Left ventricle myocardium inferior (tissue), 1 donor: ENCODE results near the gene KLF7. TPM values are rescaled to one million over a fixed set of nuclear protein-coding genes. Genes with fewer than 3 reads are reported as not detected.
A peak's percentile ranks its signal among the peaks of the same experiment; 100 is the strongest.

Source experiments
- DNase-seq: peaks from one replicate; pipeline ENCODE4 v3.0.0-alpha.2; 2020
- H3K27ac ChIP-seq: fragments of 200-600 bp; replicated peaks from 2 replicates; pipeline ENCODE4 v1.8.0; 2021
- H3K27me3 ChIP-seq: fragments of 200-600 bp; 2 replicates; pipeline ENCODE4 v1.8.0; 2021; ENCODE audit warnings: low read depth
- H3K36me3 ChIP-seq: fragments of 200-600 bp; 2 replicates; pipeline ENCODE4 v1.8.0; 2021
- H3K4me1 ChIP-seq: fragments of 200-600 bp; 2 replicates; pipeline ENCODE4 v1.8.0; 2021
- H3K4me3 ChIP-seq: fragments of 200-600 bp; 2 replicates; pipeline ENCODE4 v1.8.0; 2021; ENCODE audit warnings: mild to moderate bottlenecking, moderate library complexity
- H3K9me3 ChIP-seq: fragments of 200-600 bp; replicated peaks from 2 replicates; pipeline ENCODE4 v1.8.0; 2021
- CTCF ChIP-seq: fragments of 200-600 bp; IDR thresholded peaks from 2 replicates; pipeline ENCODE4 v1.8.0; 2021; ENCODE audit warnings: antibody characterized with exemption, mild to moderate bottlenecking, borderline replicate concordance
- intact Hi-C: fragments of 100-400 bp; cut with micrococcal nuclease; formaldehyde crosslinking; loops from one replicate; pipeline ENCODE4 v1.11.0; 2022
- long read RNA-seq: library from polyadenylated mRNA; unstranded; transcript quantifications from one replicate; pipeline ENCODE4 v2.0.0, GENCODE V29; 2021
- total RNA-seq: library from RNA; stranded (reverse); fragmentation: NEBNext Ultra II Directional; extraction: Animal tissue kit (Norgen Biotek cat#: 25700); gene quantifications from one replicate; pipeline ENCODE4 v1.2.1, GENCODE V29; 2021
- donor health status: DM: no; HTN: yes; CAD: no; lungs with severe emphysema.

The KLF7 gene
- 24.2 TPM for total RNA-seq
- long read RNA-seq, full-length matches to known transcripts: 6 of 14 reads
- long read RNA-seq, partial matches to known transcripts: 7 of 14 reads
- long read RNA-seq, other reads (novel, unspliced or antisense): 1 of 14 reads

GRCh38 chr2:207165121-207166038 is at the start of gene KLF7:
TSS of gene KLF7 (minus strand) at chr2:207165948. CDS start at chr2:207165568, 380 bp downstream.
- peak; percentile 41 for DNase-seq
- Histone ChIP-seq H3K36me3 (no peaks in the 10 kb centered on the region), H3K9me3 (no peaks in the 10 kb centered on the region), H3K27ac (peak within 1 kb of the TSS; percentile 100), H3K4me3 (peak within 1 kb of the TSS; percentile 85), H3K27me3 (no peaks in the 10 kb centered on the region), H3K4me1 (peaks cover 72% of the 10 kb centered on the region)
- intact Hi-C loops: loop anchor here (10.0 kb wide), 2 partner anchors 169 to 181 kb away; no protein-coding TSS in a partner anchor
- TF ChIP-seq CTCF: no peak

- DNase-seq: no peak
- H3K36me3 ChIP-seq: no peaks in the 10 kb centered on the region
- no peak overlapping the region for H3K27ac ChIP-seq
- intact Hi-C loops: no loop called here
- H3K27me3 ChIP-seq: no peaks in the 10 kb centered on the region
- peaks cover 7% of the 10 kb centered on the region for H3K4me1 ChIP-seq
- H3K9me3 ChIP-seq: no peaks in the 10 kb centered on the region
- TF ChIP-seq CTCF: no peak
- H3K4me3 ChIP-seq: no peak overlapping the region
Measured at GRCh38 chr2:207215308-207215707, 49.6 kb upstream of the KLF7 start.

- TF ChIP-seq CTCF: no peak
- peaks cover 7% of the 10 kb centered on the region for H3K4me1 ChIP-seq
- H3K27ac ChIP-seq: no peak overlapping the region
- H3K36me3 ChIP-seq: no peaks in the 10 kb centered on the region
- no peak overlapping the region for H3K4me3 ChIP-seq
- no peak for DNase-seq
- intact Hi-C loops: no loop called here
- no peaks in the 10 kb centered on the region for H3K27me3 ChIP-seq
- H3K9me3 ChIP-seq: no peaks in the 10 kb centered on the region
Measured at GRCh38 chr2:207214446-207214845, 48.7 kb upstream of the KLF7 start.

GRCh38 chr2:207206011-207206410 is 40.3 kb upstream of the KLF7 start:
- intact Hi-C loops: no loop called here

More at GRCh38 chr2:207206011-207206410, 40.3 kb upstream of the KLF7 start:
- no peak overlapping the region for H3K4me3 ChIP-seq
- H3K36me3 ChIP-seq: no peaks in the 10 kb centered on the region
- H3K27ac ChIP-seq: no peak overlapping the region
- DNase-seq: no peak
- TF ChIP-seq CTCF: no peak
- no peaks in the 10 kb centered on the region for H3K4me1 ChIP-seq
- no peaks in the 10 kb centered on the region for H3K27me3 ChIP-seq
- H3K9me3 ChIP-seq: no peaks in the 10 kb centered on the region
